Panc1 (cell line): ENCODE data around the gene IDI1. TPM values are rescaled to one million over a fixed set of nuclear protein-coding genes. Genes with fewer than 3 reads are reported as not detected.

Experiments used
- ATAC-seq: fragments of 200-7000 bp; cut with Tn5 transposase; 2 replicates; pipeline ENCODE4 v1.9.1; 2020; ENCODE audit warnings: mild to moderate bottlenecking, moderate library complexity
- BruUV-seq: library from RNA; stranded (reverse); fragments of 400-500 nt; replicated peaks from 2 replicates; lab custom pipeline; 2021; lab: Mats Ljungman, UMichigan
- CTCF ChIA-PET: fragments of 300-600 bp; sonication (Branson Sonifier 250); formaldehyde crosslinking; loops from one replicate; lab custom pipeline; 2022; ENCODE audit warnings: antibody characterized with exemption; lab: Charles Lee
- POLR2A ChIA-PET: fragments of 300-600 bp; sonication (Branson Sonifier 250); formaldehyde crosslinking; loops from one replicate; lab custom pipeline; 2022; ENCODE audit warnings: antibody characterized with exemption; lab: Charles Lee
- DNase-seq: peaks from one replicate; pipeline ENCODE4 v3.0.0-alpha.2; 2010; ENCODE audit warnings: low read depth, low spot score
- H3K27ac ChIP-seq: 2 replicates; pipeline ENCODE4 v1.5.1; 2011; ENCODE audit warnings: mild to moderate bottlenecking, low read length, inconsistent platforms
- H3K27me3 ChIP-seq: fragments of 200-500 bp; sonication (Bioruptor generic); 2 replicates; pipeline ENCODE4 v1.6.0; 2014; ENCODE audit warnings: low read length, inconsistent platforms; ENCODE audit not compliant: control insufficient read depth, insufficient read depth
- H3K36me3 ChIP-seq: fragments of 200-500 bp; sonication (Bioruptor generic); 2 replicates; pipeline ENCODE4 v1.5.1; 2014; ENCODE audit warnings: inconsistent platforms, mild to moderate bottlenecking, low read length, moderate library complexity; ENCODE audit not compliant: control insufficient read depth, insufficient read depth
- H3K4me1 ChIP-seq: 2 replicates; pipeline ENCODE4 v1.5.1; 2011; ENCODE audit warnings: inconsistent platforms, mild to moderate bottlenecking, low read length, moderate library complexity; ENCODE audit not compliant: control insufficient read depth, insufficient read depth
- H3K4me3 ChIP-seq, 2 experiments: 2 replicates each; pipeline ENCODE4 v1.5.1; 2011 to 2012; ENCODE audit warnings: low read depth in 2 of 2, low read length in 2 of 2, mild to moderate bottlenecking in 2 of 2, inconsistent platforms in 1 of 2, moderate library complexity in 1 of 2
- H3K9me3 ChIP-seq: fragments of 200-500 bp; sonication (Bioruptor generic); 2 replicates; pipeline ENCODE4 v1.5.1; 2014; ENCODE audit warnings: low read depth, mild to moderate bottlenecking, inconsistent platforms, low read length, moderate library complexity; ENCODE audit not compliant: control insufficient read depth, insufficient read depth
- POLR2AphosphoS5 ChIP-seq: IDR thresholded peaks from 2 replicates; pipeline ENCODE4 v1.6.1; 2012; ENCODE audit warnings: mild to moderate bottlenecking, low read depth, low read length, moderate library complexity
- SIN3A ChIP-seq: IDR thresholded peaks from 2 replicates; pipeline ENCODE4 v1.6.1; 2012; ENCODE audit warnings: low read depth, mild to moderate bottlenecking, low read length, moderate library complexity, borderline replicate concordance; ENCODE audit not compliant: insufficient read depth
- TCF7L2 ChIP-seq: IDR thresholded peaks from 2 replicates; pipeline ENCODE4 v1.6.1; 2011; ENCODE audit warnings: mild to moderate bottlenecking, low read depth, low read length, inconsistent platforms
- in situ Hi-C: cut with HindIII; loops from 2 replicates; pipeline ENCODE4 v1.10.0; 2016; ENCODE audit warnings: low sequenced_read_pairs, low pct_unique_long_range_greater_than_20kb
- intact Hi-C: fragments of 100-400 bp; cut with micrococcal nuclease; formaldehyde crosslinking; loops from one replicate; pipeline ENCODE4 v1.10.0; 2022; ENCODE audit not compliant: unreplicated experiment
- total RNA-seq: library from RNA; stranded (reverse); gene quantifications from one replicate; pipeline ENCODE4 v1.2.1, GENCODE V29; 2021; ENCODE audit not compliant: unreplicated experiment
- TF ChIP-seq, protein P1 (sequence below), 2 experiments: IDR thresholded peaks; 2 replicates each; pipeline ENCODE4 v1.6.1; 2011 to 2012; ENCODE audit warnings: low read depth in 2 of 2, control low read depth in 1 of 2, low read length in 1 of 2, mild to moderate bottlenecking in 1 of 2, moderate library complexity in 1 of 2; ENCODE audit not compliant: insufficient read depth in 1 of 2
- TF ChIP-seq, protein P2 (sequence below): fragments of 450-650 bp; IDR thresholded peaks from 2 replicates; pipeline ENCODE4 v1.5.1; 2017; ENCODE audit warnings: mild to moderate bottlenecking

The IDI1 gene
- total RNA-seq, 1 experiment from 2014 or later, result 47.9 TPM

DNA sequence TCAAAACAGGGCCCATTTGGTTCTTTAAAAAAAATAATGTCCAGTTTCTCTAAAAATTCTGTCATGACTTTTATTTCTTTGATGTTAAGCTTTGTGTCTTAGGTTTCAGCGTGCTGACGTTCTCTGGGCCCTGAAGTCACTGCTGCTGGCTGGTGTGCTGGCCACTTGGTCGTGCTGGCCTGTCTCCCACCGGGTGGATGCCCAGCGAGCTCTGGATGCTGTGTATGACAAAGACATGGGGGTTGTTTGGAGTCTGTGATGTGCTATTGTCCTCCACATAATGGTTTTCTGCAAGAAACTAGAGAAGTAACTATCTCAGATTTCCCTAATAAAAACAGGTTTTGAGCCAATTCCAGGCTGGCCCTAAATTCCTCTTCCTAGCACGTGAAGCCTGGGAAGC is 13.7 kb downstream of the IDI1 start:
- Histone ChIP-seq H3K27me3 (no peaks in the 10 kb centered on the region), H3K36me3 (0 out of 2 replicates have a peak, but pooled peaks cover under 1% of the 10 kb centered on the region), H3K9me3 (no peaks in the 10 kb centered on the region), H3K27ac (no peak overlapping the region), H3K4me3 (no peak overlapping the region), H3K4me1 (no peaks in the 10 kb centered on the region)
- DNase-seq (no peak), ATAC-seq (no peak)
- intact Hi-C loops, result no loop called here
- ChIA-PET CTCF (no interaction called here), POLR2A (no interaction called here)
- in situ Hi-C loops, result no loop called here
- no TSS peak for BruUV-seq
- TF ChIP-seq, protein P1, sequence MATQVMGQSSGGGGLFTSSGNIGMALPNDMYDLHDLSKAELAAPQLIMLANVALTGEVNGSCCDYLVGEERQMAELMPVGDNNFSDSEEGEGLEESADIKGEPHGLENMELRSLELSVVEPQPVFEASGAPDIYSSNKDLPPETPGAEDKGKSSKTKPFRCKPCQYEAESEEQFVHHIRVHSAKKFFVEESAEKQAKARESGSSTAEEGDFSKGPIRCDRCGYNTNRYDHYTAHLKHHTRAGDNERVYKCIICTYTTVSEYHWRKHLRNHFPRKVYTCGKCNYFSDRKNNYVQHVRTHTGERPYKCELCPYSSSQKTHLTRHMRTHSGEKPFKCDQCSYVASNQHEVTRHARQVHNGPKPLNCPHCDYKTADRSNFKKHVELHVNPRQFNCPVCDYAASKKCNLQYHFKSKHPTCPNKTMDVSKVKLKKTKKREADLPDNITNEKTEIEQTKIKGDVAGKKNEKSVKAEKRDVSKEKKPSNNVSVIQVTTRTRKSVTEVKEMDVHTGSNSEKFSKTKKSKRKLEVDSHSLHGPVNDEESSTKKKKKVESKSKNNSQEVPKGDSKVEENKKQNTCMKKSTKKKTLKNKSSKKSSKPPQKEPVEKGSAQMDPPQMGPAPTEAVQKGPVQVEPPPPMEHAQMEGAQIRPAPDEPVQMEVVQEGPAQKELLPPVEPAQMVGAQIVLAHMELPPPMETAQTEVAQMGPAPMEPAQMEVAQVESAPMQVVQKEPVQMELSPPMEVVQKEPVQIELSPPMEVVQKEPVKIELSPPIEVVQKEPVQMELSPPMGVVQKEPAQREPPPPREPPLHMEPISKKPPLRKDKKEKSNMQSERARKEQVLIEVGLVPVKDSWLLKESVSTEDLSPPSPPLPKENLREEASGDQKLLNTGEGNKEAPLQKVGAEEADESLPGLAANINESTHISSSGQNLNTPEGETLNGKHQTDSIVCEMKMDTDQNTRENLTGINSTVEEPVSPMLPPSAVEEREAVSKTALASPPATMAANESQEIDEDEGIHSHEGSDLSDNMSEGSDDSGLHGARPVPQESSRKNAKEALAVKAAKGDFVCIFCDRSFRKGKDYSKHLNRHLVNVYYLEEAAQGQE (IDR thresholded peaks at IDR 0.05; ENCODE audit: insufficient read depth in 1 of 2, low read depth in 2 of 2, low read length in 1 of 2), result no peak
- TF ChIP-seq TCF7L2, result no peak

DNA sequence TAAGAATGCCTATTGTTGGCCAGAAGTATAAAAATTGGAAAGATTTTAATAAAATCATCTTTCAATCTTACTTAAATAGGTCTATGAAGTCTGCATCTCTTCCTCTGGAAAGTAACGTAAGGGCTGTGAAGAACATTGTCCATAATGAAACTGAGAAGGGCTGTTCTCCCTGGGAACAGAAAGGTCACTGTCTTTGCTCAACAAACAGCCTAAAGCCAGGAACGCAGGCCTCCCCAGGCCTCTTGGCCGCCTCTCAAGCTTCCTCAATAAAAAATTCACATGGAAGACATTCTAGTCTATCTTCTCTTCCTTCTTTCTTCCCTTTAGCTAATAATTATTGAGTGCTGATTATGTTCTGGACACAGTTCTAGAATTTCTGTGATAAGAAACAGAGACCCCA is 14.2 kb downstream of the IDI1 start:
- Histone ChIP-seq H3K27me3 (no peaks in the 10 kb centered on the region), H3K4me3 (no peak overlapping the region), H3K9me3 (no peaks in the 10 kb centered on the region), H3K27ac (no peak overlapping the region), H3K36me3 (no peaks in the 10 kb centered on the region), H3K4me1 (no peaks in the 10 kb centered on the region)
- no TSS peak for BruUV-seq
- no peak for ATAC-seq
- TF ChIP-seq SIN3A (no peak), TCF7L2 (no peak), POLR2AphosphoS5 (no peak)
- TF ChIP-seq, protein P1 (IDR thresholded peaks at IDR 0.05; ENCODE audit: insufficient read depth in 1 of 2, low read depth in 2 of 2, low read length in 1 of 2), result no peak
- TF ChIP-seq, protein P2, sequence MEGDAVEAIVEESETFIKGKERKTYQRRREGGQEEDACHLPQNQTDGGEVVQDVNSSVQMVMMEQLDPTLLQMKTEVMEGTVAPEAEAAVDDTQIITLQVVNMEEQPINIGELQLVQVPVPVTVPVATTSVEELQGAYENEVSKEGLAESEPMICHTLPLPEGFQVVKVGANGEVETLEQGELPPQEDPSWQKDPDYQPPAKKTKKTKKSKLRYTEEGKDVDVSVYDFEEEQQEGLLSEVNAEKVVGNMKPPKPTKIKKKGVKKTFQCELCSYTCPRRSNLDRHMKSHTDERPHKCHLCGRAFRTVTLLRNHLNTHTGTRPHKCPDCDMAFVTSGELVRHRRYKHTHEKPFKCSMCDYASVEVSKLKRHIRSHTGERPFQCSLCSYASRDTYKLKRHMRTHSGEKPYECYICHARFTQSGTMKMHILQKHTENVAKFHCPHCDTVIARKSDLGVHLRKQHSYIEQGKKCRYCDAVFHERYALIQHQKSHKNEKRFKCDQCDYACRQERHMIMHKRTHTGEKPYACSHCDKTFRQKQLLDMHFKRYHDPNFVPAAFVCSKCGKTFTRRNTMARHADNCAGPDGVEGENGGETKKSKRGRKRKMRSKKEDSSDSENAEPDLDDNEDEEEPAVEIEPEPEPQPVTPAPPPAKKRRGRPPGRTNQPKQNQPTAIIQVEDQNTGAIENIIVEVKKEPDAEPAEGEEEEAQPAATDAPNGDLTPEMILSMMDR, result no peak
- DNase-seq, result no peak
- POLR2A ChIA-PET, result no interaction called here
- in situ Hi-C loops, result no loop called here
- intact Hi-C loops, result no loop called here
- CTCF ChIA-PET, result no interaction called here
